Measurements from ENCODE around the gene TTLL7. TPM values are rescaled to one million over a fixed set of nuclear protein-coding genes. Genes with fewer than 3 reads are reported as not detected.

The TTLL7 gene
- total RNA-seq, 1 donor from 2014 or later: 8.6 TPM

DNA sequence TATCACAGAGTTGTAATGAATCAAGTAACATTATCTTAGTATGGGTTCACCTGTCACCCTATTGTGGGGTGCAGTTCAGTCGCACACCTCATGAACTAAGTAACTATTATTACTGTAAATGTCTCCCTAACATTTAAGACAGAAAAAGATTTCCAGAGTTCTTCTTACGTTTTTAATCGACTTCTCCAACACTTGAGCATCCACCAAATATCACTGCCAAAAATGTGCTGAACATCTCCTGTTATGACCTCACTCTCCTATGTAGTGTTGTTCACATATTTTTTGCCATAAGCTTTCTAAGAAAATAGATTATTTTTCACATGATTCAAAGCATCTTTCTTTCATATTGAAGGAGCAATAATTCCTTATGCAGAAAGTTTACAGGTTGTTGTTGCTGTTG is 1.3 kb downstream of the TTLL7 start:
- no peaks in the 10 kb centered on the region for H3K27me3 Mint-ChIP-seq (ENCODE audit: unreplicated experiment)
- H3K9me3 Mint-ChIP-seq (ENCODE audit: unreplicated experiment): no peaks in the 10 kb centered on the region
- DNase-seq (ENCODE audit: extremely low spot score, unreplicated experiment): no peak
- H3K27ac Mint-ChIP-seq (ENCODE audit: unreplicated experiment): no peak overlapping the region
- no peak overlapping the region for H3K4me3 Mint-ChIP-seq (ENCODE audit: unreplicated experiment)
- peaks cover 16% of the 10 kb centered on the region for H3K4me1 Mint-ChIP-seq (ENCODE audit: unreplicated experiment)
- H3K36me3 Mint-ChIP-seq (ENCODE audit: unreplicated experiment): no peaks in the 10 kb centered on the region
- TF ChIP-seq, protein P1, sequence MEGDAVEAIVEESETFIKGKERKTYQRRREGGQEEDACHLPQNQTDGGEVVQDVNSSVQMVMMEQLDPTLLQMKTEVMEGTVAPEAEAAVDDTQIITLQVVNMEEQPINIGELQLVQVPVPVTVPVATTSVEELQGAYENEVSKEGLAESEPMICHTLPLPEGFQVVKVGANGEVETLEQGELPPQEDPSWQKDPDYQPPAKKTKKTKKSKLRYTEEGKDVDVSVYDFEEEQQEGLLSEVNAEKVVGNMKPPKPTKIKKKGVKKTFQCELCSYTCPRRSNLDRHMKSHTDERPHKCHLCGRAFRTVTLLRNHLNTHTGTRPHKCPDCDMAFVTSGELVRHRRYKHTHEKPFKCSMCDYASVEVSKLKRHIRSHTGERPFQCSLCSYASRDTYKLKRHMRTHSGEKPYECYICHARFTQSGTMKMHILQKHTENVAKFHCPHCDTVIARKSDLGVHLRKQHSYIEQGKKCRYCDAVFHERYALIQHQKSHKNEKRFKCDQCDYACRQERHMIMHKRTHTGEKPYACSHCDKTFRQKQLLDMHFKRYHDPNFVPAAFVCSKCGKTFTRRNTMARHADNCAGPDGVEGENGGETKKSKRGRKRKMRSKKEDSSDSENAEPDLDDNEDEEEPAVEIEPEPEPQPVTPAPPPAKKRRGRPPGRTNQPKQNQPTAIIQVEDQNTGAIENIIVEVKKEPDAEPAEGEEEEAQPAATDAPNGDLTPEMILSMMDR (IDR thresholded peaks at IDR 0.05): no peak

DNA sequence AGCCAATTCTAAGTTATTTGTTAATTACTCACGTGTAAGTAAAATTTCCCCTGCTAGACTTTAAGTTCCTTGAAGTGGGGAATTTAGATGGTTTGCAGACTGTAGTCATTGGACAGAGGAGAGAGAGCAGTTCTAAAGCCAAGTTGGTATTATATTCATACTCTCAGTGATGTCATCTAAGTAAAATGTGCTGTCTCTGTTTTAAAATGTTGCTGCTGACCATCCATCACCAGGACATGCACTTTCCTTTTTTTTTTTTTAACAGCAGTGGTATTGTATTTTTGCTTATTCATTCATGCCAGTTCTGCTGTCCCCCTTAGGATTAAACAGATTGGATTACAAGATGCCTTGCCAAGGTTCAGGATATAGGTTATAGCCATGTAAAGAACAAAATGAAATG is 2.3 kb downstream of the TTLL7 start:
- Mint-ChIP-seq H3K4me3 (ENCODE audit: unreplicated experiment) (no peak overlapping the region), H3K9me3 (ENCODE audit: unreplicated experiment) (no peaks in the 10 kb centered on the region), H3K36me3 (ENCODE audit: unreplicated experiment) (no peaks in the 10 kb centered on the region), H3K27me3 (ENCODE audit: unreplicated experiment) (no peaks in the 10 kb centered on the region), H3K27ac (ENCODE audit: unreplicated experiment) (no peak overlapping the region), H3K4me1 (ENCODE audit: unreplicated experiment) (peaks cover 16% of the 10 kb centered on the region)
- DNase-seq (ENCODE audit: extremely low spot score, unreplicated experiment): no peak
- TF ChIP-seq, protein P1 (IDR thresholded peaks at IDR 0.05): no peak

DNA sequence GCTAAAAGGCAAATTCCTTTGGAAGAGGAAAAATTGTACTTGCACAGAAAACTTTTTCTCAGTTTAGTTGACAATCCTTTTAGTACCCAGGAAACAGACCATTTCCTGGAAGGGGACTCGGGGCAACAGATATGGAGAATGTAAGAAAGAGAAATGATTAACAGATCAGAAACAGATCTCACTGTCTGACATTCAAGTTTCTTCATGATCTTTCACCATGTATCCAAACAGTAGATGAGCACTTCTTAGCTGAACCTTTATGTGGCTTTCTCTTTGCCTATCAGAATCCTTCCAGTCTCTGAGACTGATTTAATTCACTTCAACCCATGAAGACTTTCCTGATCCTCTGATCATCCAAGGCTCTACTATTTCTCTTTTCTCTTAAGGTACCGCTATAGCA is 2.7 kb downstream of the TTLL7 start:
- no peak for DNase-seq (ENCODE audit: extremely low spot score, unreplicated experiment)
- Mint-ChIP-seq H3K27me3 (ENCODE audit: unreplicated experiment) (no peaks in the 10 kb centered on the region), H3K27ac (ENCODE audit: unreplicated experiment) (no peak overlapping the region), H3K4me1 (ENCODE audit: unreplicated experiment) (peaks cover 16% of the 10 kb centered on the region), H3K4me3 (ENCODE audit: unreplicated experiment) (no peak overlapping the region), H3K9me3 (ENCODE audit: unreplicated experiment) (no peaks in the 10 kb centered on the region), H3K36me3 (ENCODE audit: unreplicated experiment) (no peaks in the 10 kb centered on the region)
- TF ChIP-seq, protein P1 (IDR thresholded peaks at IDR 0.05): no peak

DNA sequence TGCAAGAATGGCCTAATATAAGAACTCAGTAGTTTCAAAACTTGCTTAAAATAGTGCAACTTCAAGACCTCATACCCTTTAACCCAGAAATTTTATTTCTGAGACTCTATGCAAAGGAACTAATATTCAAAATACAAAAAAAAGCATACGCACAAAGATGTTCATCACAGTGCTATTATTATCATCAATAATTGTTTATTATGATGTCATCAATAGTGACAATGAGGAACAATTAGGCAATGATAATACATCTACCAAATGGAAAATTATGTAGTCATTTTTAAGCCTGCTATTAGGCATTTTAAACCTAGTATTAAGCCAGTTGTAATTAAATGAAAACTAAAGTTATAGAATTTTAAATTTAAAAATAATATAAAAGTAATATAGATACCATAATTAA is 3.3 kb downstream of the TTLL7 start:
- Mint-ChIP-seq H3K4me1 (ENCODE audit: unreplicated experiment) (peaks cover 16% of the 10 kb centered on the region), H3K36me3 (ENCODE audit: unreplicated experiment) (no peaks in the 10 kb centered on the region), H3K4me3 (ENCODE audit: unreplicated experiment) (no peak overlapping the region), H3K9me3 (ENCODE audit: unreplicated experiment) (no peaks in the 10 kb centered on the region), H3K27ac (ENCODE audit: unreplicated experiment) (no peak overlapping the region), H3K27me3 (ENCODE audit: unreplicated experiment) (no peaks in the 10 kb centered on the region)
- DNase-seq (ENCODE audit: extremely low spot score, unreplicated experiment): no peak
- TF ChIP-seq, protein P1 (IDR thresholded peaks at IDR 0.05): no peak

DNA sequence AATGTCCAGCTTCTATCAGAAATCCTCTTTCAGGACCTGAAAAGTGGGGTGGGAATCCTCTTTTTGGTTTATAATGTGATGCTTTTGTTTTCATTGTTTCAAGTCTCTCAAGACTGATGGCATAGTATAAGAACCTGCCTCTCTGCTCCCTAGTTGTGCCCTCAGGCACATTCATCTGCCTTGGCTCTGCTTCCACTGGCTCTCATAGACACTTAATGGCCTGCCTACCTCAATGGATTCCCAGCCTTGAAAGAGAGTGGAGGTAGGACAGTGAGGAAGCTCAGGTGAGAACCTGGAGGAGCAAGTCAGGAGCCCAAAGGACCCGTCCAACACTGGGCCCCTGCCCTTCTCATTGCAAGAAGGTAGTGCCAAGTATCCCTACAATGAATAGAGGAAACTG is 4.8 kb downstream of the TTLL7 start:
- DNase-seq (ENCODE audit: extremely low spot score, unreplicated experiment): no peak
- Mint-ChIP-seq H3K4me1 (ENCODE audit: unreplicated experiment) (peaks cover 7% of the 10 kb centered on the region), H3K9me3 (ENCODE audit: unreplicated experiment) (no peaks in the 10 kb centered on the region), H3K36me3 (ENCODE audit: unreplicated experiment) (no peaks in the 10 kb centered on the region), H3K4me3 (ENCODE audit: unreplicated experiment) (no peak overlapping the region), H3K27me3 (ENCODE audit: unreplicated experiment) (no peaks in the 10 kb centered on the region), H3K27ac (ENCODE audit: unreplicated experiment) (no peak overlapping the region)
- TF ChIP-seq, protein P1 (IDR thresholded peaks at IDR 0.05): no peak
